ENCODE measurements around the gene NOL3.
A peak's percentile ranks its signal among the peaks of the same experiment; 100 is the strongest.

Gene NOL3

GRCh38 chr16:67176662-67177061, 6.3 kb downstream of the NOL3 start:
- CTCF ChIA-PET, result interaction anchor here (1.0 to 5.8 kb wide), 11 partner anchors 10 to 281 kb away, joined by 3 to 45 read pairs (median 4); partner anchors contain the start of genes FBXL8, TMEM208 and TRADD
- no peak for DNase-seq (ENCODE audit: extremely low spot score)
- POLR2A ChIA-PET, result no interaction called here
- no peak for TF ChIP-seq CTCF (IDR thresholded peaks at IDR 0.05; ENCODE audit: control extremely low read depth, extremely low read depth, low read depth, missing control alignments)

- DNase-seq (ENCODE audit: extremely low spot score), result no peak
- POLR2A ChIA-PET, result no interaction called here
- no peak for TF ChIP-seq CTCF (IDR thresholded peaks at IDR 0.05; ENCODE audit: control extremely low read depth, extremely low read depth, low read depth, missing control alignments)
- CTCF ChIA-PET, result interaction anchor here (0.8 to 5.8 kb wide), 8 partner anchors 9 to 201 kb away, joined by 3 to 45 read pairs (median 4); partner anchors contain the start of genes EXOC3L1, FBXL8 and TRADD
Measured at GRCh38 chr16:67177743-67178699, 7.7 kb downstream of the NOL3 start.

GRCh38 chr16:67179421-67180080, 9.2 kb downstream of the NOL3 start:
- TF ChIP-seq CTCF (IDR thresholded peaks at IDR 0.05; ENCODE audit: control extremely low read depth, extremely low read depth, low read depth, missing control alignments), result peak; percentile 39
- ChIA-PET CTCF (interaction anchor here (1.0 to 1.1 kb wide), 2 partner anchors 13 to 24 kb away, joined by 3 to 7 read pairs; no protein-coding TSS in a partner anchor), POLR2A (no interaction called here)
- no peak for DNase-seq (ENCODE audit: extremely low spot score)

- POLR2A ChIA-PET, result no interaction called here
- CTCF ChIA-PET, result interaction anchor here (1.0 to 3.5 kb wide), 4 partner anchors 13 to 162 kb away, joined by 3 to 10 read pairs (median 5); no protein-coding TSS in a partner anchor
- TF ChIP-seq CTCF (IDR thresholded peaks at IDR 0.05; ENCODE audit: control extremely low read depth, extremely low read depth, low read depth, missing control alignments), result no peak
- DNase-seq (ENCODE audit: extremely low spot score), result no peak
Measured at GRCh38 chr16:67180166-67180565, 9.8 kb downstream of the NOL3 start.

GRCh38 chr16:67181346-67181745, 11.0 kb downstream of the NOL3 start:
- no peak for TF ChIP-seq CTCF (IDR thresholded peaks at IDR 0.05; ENCODE audit: control extremely low read depth, extremely low read depth, low read depth, missing control alignments)
- no peak for DNase-seq (ENCODE audit: extremely low spot score)
- CTCF ChIA-PET, result interaction anchor here (1.3 to 3.5 kb wide), 4 partner anchors 11 to 164 kb away, joined by 3 to 19 read pairs (median 8); partner anchors contain the start of genes FBXL8, NOL3 and TRADD
- POLR2A ChIA-PET, result interaction anchor here (0.7 kb wide), 1 partner anchor 346 kb away, joined by 7 read pairs; no protein-coding TSS in a partner anchor

- no peak for DNase-seq (ENCODE audit: extremely low spot score)
- CTCF ChIA-PET, result interaction anchor here (1.1 to 3.5 kb wide), 7 partner anchors 8 to 228 kb away, joined by 4 to 19 read pairs (median 6); partner anchors contain the start of genes FBXL8, NOL3 and TRADD
- TF ChIP-seq CTCF (IDR thresholded peaks at IDR 0.05; ENCODE audit: control extremely low read depth, extremely low read depth, low read depth, missing control alignments), result no peak
- POLR2A ChIA-PET, result interaction anchor here (0.7 kb wide), 1 partner anchor 347 kb away, joined by 7 read pairs; no protein-coding TSS in a partner anchor
Measured at GRCh38 chr16:67182288-67182687, 11.9 kb downstream of the NOL3 start.
